SK-N-SH (cell line): ENCODE results near the gene DENND1A.

ENCODE experiments used
- ELF1 ChIP-seq: IDR thresholded peaks from 2 replicates; pipeline ENCODE4 v1.4.0; 2012
- EZH2phosphoT487 ChIP-seq: fragments of 200-600 bp; sonication (generic); IDR thresholded peaks from 2 replicates; pipeline ENCODE4 v1.6.1; 2017; ENCODE audit warnings: low read depth, mixed run types, mild to moderate bottlenecking, antibody characterized with exemption, moderate library complexity, borderline replicate concordance
- GABPA ChIP-seq: IDR thresholded peaks from 2 replicates; pipeline ENCODE4 v1.4.0; 2012; ENCODE audit warnings: low read depth, mild to moderate bottlenecking
- GATA2 ChIP-seq: sonication (generic); formaldehyde crosslinking; IDR thresholded peaks from 2 replicates; pipeline ENCODE4 v1.5.0; 2020; ENCODE audit warnings: mild to moderate bottlenecking, missing genetic modification reagents
- MAX ChIP-seq: IDR thresholded peaks from 2 replicates; pipeline ENCODE4 v1.4.0; 2012; ENCODE audit warnings: low read depth
- MXI1 ChIP-seq: IDR thresholded peaks from 2 replicates; pipeline ENCODE4 v1.6.1; 2012; ENCODE audit warnings: mild to moderate bottlenecking, low read depth, low read length, improper control_type of control experiment
- POLR2AphosphoS5 ChIP-seq: IDR thresholded peaks from 2 replicates; pipeline ENCODE4 v1.6.1; 2012; ENCODE audit warnings: low read depth, low read length
- RAD21 ChIP-seq: IDR thresholded peaks from 2 replicates; pipeline ENCODE4 v1.6.1; 2012; ENCODE audit warnings: mild to moderate bottlenecking, low read length
- TF ChIP-seq, protein P1 (sequence below): IDR thresholded peaks from 2 replicates; pipeline ENCODE4 v1.6.1; 2012; ENCODE audit warnings: mild to moderate bottlenecking, low read depth, low read length, moderate library complexity
- TF ChIP-seq, protein P2 (sequence below): fragments of 200-600 bp; sonication (generic); IDR thresholded peaks from 2 replicates; pipeline ENCODE4 v1.6.1; 2017; ENCODE audit warnings: antibody characterized with exemption, mild to moderate bottlenecking, moderate library complexity
- TF ChIP-seq, protein P3 (sequence below): IDR thresholded peaks from 2 replicates; pipeline ENCODE4 v1.4.0; 2012; ENCODE audit warnings: low read depth, borderline replicate concordance

- TF ChIP-seq, protein P1, sequence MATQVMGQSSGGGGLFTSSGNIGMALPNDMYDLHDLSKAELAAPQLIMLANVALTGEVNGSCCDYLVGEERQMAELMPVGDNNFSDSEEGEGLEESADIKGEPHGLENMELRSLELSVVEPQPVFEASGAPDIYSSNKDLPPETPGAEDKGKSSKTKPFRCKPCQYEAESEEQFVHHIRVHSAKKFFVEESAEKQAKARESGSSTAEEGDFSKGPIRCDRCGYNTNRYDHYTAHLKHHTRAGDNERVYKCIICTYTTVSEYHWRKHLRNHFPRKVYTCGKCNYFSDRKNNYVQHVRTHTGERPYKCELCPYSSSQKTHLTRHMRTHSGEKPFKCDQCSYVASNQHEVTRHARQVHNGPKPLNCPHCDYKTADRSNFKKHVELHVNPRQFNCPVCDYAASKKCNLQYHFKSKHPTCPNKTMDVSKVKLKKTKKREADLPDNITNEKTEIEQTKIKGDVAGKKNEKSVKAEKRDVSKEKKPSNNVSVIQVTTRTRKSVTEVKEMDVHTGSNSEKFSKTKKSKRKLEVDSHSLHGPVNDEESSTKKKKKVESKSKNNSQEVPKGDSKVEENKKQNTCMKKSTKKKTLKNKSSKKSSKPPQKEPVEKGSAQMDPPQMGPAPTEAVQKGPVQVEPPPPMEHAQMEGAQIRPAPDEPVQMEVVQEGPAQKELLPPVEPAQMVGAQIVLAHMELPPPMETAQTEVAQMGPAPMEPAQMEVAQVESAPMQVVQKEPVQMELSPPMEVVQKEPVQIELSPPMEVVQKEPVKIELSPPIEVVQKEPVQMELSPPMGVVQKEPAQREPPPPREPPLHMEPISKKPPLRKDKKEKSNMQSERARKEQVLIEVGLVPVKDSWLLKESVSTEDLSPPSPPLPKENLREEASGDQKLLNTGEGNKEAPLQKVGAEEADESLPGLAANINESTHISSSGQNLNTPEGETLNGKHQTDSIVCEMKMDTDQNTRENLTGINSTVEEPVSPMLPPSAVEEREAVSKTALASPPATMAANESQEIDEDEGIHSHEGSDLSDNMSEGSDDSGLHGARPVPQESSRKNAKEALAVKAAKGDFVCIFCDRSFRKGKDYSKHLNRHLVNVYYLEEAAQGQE: no peak
- TF ChIP-seq, protein P2, sequence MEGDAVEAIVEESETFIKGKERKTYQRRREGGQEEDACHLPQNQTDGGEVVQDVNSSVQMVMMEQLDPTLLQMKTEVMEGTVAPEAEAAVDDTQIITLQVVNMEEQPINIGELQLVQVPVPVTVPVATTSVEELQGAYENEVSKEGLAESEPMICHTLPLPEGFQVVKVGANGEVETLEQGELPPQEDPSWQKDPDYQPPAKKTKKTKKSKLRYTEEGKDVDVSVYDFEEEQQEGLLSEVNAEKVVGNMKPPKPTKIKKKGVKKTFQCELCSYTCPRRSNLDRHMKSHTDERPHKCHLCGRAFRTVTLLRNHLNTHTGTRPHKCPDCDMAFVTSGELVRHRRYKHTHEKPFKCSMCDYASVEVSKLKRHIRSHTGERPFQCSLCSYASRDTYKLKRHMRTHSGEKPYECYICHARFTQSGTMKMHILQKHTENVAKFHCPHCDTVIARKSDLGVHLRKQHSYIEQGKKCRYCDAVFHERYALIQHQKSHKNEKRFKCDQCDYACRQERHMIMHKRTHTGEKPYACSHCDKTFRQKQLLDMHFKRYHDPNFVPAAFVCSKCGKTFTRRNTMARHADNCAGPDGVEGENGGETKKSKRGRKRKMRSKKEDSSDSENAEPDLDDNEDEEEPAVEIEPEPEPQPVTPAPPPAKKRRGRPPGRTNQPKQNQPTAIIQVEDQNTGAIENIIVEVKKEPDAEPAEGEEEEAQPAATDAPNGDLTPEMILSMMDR: no peak
- no peak for TF ChIP-seq MXI1
- no peak for TF ChIP-seq POLR2AphosphoS5
- TF ChIP-seq ELF1: no peak
- TF ChIP-seq GABPA: no peak
- TF ChIP-seq MAX: no peak
- TF ChIP-seq RAD21: no peak
- TF ChIP-seq EZH2phosphoT487: no peak
- TF ChIP-seq, protein P3, sequence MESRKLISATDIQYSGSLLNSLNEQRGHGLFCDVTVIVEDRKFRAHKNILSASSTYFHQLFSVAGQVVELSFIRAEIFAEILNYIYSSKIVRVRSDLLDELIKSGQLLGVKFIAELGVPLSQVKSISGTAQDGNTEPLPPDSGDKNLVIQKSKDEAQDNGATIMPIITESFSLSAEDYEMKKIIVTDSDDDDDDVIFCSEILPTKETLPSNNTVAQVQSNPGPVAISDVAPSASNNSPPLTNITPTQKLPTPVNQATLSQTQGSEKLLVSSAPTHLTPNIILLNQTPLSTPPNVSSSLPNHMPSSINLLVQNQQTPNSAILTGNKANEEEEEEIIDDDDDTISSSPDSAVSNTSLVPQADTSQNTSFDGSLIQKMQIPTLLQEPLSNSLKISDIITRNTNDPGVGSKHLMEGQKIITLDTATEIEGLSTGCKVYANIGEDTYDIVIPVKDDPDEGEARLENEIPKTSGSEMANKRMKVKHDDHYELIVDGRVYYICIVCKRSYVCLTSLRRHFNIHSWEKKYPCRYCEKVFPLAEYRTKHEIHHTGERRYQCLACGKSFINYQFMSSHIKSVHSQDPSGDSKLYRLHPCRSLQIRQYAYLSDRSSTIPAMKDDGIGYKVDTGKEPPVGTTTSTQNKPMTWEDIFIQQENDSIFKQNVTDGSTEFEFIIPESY: no peak
- TF ChIP-seq GATA2 (CRISPR knock-in tag): no peak
These were observed 266.4 kb downstream of the DENND1A start for GRCh38 chr9:123663529-123663928.
